PC-3 (cell line): ENCODE measurements around the gene ARFGAP3.

Experiments used
- EZH2phosphoT487 ChIP-seq: fragments of 300-600 bp; sonication (generic); IDR thresholded peaks from 2 replicates; pipeline ENCODE4 v1.6.1; 2018; ENCODE audit warnings: mild to moderate bottlenecking, antibody characterized with exemption, low read length, borderline replicate concordance
- TF ChIP-seq, protein P1 (sequence below): fragments of 300-600 bp; sonication (generic); conservative IDR thresholded peaks from 2 replicates; pipeline ENCODE4 v1.5.1; 2017; ENCODE audit warnings: antibody characterized with exemption, low read depth, mild to moderate bottlenecking, low read length

GRCh38 chr22:42770448-42770726, 86.7 kb downstream of the ARFGAP3 start:
- no peak for TF ChIP-seq EZH2phosphoT487
- TF ChIP-seq, protein P1, sequence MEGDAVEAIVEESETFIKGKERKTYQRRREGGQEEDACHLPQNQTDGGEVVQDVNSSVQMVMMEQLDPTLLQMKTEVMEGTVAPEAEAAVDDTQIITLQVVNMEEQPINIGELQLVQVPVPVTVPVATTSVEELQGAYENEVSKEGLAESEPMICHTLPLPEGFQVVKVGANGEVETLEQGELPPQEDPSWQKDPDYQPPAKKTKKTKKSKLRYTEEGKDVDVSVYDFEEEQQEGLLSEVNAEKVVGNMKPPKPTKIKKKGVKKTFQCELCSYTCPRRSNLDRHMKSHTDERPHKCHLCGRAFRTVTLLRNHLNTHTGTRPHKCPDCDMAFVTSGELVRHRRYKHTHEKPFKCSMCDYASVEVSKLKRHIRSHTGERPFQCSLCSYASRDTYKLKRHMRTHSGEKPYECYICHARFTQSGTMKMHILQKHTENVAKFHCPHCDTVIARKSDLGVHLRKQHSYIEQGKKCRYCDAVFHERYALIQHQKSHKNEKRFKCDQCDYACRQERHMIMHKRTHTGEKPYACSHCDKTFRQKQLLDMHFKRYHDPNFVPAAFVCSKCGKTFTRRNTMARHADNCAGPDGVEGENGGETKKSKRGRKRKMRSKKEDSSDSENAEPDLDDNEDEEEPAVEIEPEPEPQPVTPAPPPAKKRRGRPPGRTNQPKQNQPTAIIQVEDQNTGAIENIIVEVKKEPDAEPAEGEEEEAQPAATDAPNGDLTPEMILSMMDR: no peak
